ENCODE data around the gene MAD1L1.
A peak's percentile ranks its signal among the peaks of the same experiment; 100 is the strongest.

MAD1L1 gene

GRCh38 chr7:2081526-2082135, 151.1 kb downstream of the MAD1L1 start:
- Histone ChIP-seq H3K4me3 (ENCODE audit: low read length in 2 of 2) (no peak overlapping the region), H3K9me3 (ENCODE audit: control insufficient read depth in 2 of 2, low read length in 2 of 2) (no peaks in the 10 kb centered on the region), H3K4me1 (ENCODE audit: control insufficient read depth in 2 of 2, insufficient read depth in 2 of 2, low read length in 2 of 2) (peaks cover 3 to 6% of the 10 kb centered on the region in 2 donors), H3K9ac (ENCODE audit: low read depth in 1 of 2, low read length in 2 of 2) (no peak overlapping the region), H3K27ac (ENCODE audit: low read depth in 2 of 2, low read length in 2 of 2) (no peak overlapping the region), H3K36me3 (ENCODE audit: control insufficient read depth in 2 of 2, insufficient read depth in 2 of 2, low read length in 2 of 2) (peaks cover 3 to 4% of the 10 kb centered on the region in 2 donors), H3K27me3 (ENCODE audit: control insufficient read depth in 2 of 2, insufficient read depth in 2 of 2, low read length in 2 of 2) (no peaks in the 10 kb centered on the region)

- Histone ChIP-seq H3K27ac (ENCODE audit: low read depth in 2 of 2, low read length in 2 of 2) (no peak overlapping the region), H3K9ac (ENCODE audit: low read depth in 1 of 2, low read length in 2 of 2) (no peak overlapping the region), H3K36me3 (ENCODE audit: control insufficient read depth in 2 of 2, insufficient read depth in 2 of 2, low read length in 2 of 2) (peaks cover 5 to 6% of the 10 kb centered on the region in 2 donors), H3K9me3 (ENCODE audit: control insufficient read depth in 2 of 2, low read length in 2 of 2) (no peaks in the 10 kb centered on the region), H3K27me3 (ENCODE audit: control insufficient read depth in 2 of 2, insufficient read depth in 2 of 2, low read length in 2 of 2) (no peaks in the 10 kb centered on the region), H3K4me1 (ENCODE audit: control insufficient read depth in 2 of 2, insufficient read depth in 2 of 2, low read length in 2 of 2) (peaks cover 3 to 6% of the 10 kb centered on the region in 2 donors), H3K4me3 (ENCODE audit: low read length in 2 of 2) (no peak overlapping the region)
Measured at GRCh38 chr7:2080477-2080876, 152.3 kb downstream of the MAD1L1 start.

GRCh38 chr7:2080060-2080387, 152.7 kb downstream of the MAD1L1 start:
- Histone ChIP-seq H3K4me1 (ENCODE audit: control insufficient read depth in 2 of 2, insufficient read depth in 2 of 2, low read length in 2 of 2) (peaks cover 3 to 6% of the 10 kb centered on the region in 2 donors), H3K4me3 (ENCODE audit: low read length in 2 of 2) (peak overlapping the region in 1 of 2 donors; percentile 37), H3K27me3 (ENCODE audit: control insufficient read depth in 2 of 2, insufficient read depth in 2 of 2, low read length in 2 of 2) (no peaks in the 10 kb centered on the region), H3K36me3 (ENCODE audit: control insufficient read depth in 2 of 2, insufficient read depth in 2 of 2, low read length in 2 of 2) (peaks cover 5 to 6% of the 10 kb centered on the region in 2 donors), H3K9me3 (ENCODE audit: control insufficient read depth in 2 of 2, low read length in 2 of 2) (no peaks in the 10 kb centered on the region), H3K27ac (ENCODE audit: low read depth in 2 of 2, low read length in 2 of 2) (peak overlapping the region; percentile 49 to 63), H3K9ac (ENCODE audit: low read depth in 1 of 2, low read length in 2 of 2) (peak overlapping the region; percentile 24 to 52)

- H3K27ac ChIP-seq (ENCODE audit: low read depth in 2 of 2, low read length in 2 of 2) = peak overlapping the region; percentile 49 to 63
- H3K27me3 ChIP-seq (ENCODE audit: control insufficient read depth in 2 of 2, insufficient read depth in 2 of 2, low read length in 2 of 2) = no peaks in the 10 kb centered on the region
- H3K9ac ChIP-seq (ENCODE audit: low read depth in 1 of 2, low read length in 2 of 2) = peak overlapping the region; percentile 24 to 52
- H3K36me3 ChIP-seq (ENCODE audit: control insufficient read depth in 2 of 2, insufficient read depth in 2 of 2, low read length in 2 of 2) = peaks cover 5 to 6% of the 10 kb centered on the region in 2 donors
- no peaks in the 10 kb centered on the region for H3K9me3 ChIP-seq (ENCODE audit: control insufficient read depth in 2 of 2, low read length in 2 of 2)
- peaks cover 3 to 6% of the 10 kb centered on the region in 2 donors for H3K4me1 ChIP-seq (ENCODE audit: control insufficient read depth in 2 of 2, insufficient read depth in 2 of 2, low read length in 2 of 2)
- H3K4me3 ChIP-seq (ENCODE audit: low read length in 2 of 2) = peak overlapping the region in 1 of 2 donors; percentile 37
Measured at GRCh38 chr7:2079332-2080059, 153.2 kb downstream of the MAD1L1 start.

- no peak overlapping the region for H3K4me3 ChIP-seq (ENCODE audit: low read length in 2 of 2)
- H3K36me3 ChIP-seq (ENCODE audit: control insufficient read depth in 2 of 2, insufficient read depth in 2 of 2, low read length in 2 of 2) = peaks cover 4 to 6% of the 10 kb centered on the region in 2 donors
- no peak overlapping the region for H3K27ac ChIP-seq (ENCODE audit: low read depth in 2 of 2, low read length in 2 of 2)
- peaks cover 3 to 6% of the 10 kb centered on the region in 2 donors for H3K4me1 ChIP-seq (ENCODE audit: control insufficient read depth in 2 of 2, insufficient read depth in 2 of 2, low read length in 2 of 2)
- H3K9me3 ChIP-seq (ENCODE audit: control insufficient read depth in 2 of 2, low read length in 2 of 2) = no peaks in the 10 kb centered on the region
- no peak overlapping the region for H3K9ac ChIP-seq (ENCODE audit: low read depth in 1 of 2, low read length in 2 of 2)
- H3K27me3 ChIP-seq (ENCODE audit: control insufficient read depth in 2 of 2, insufficient read depth in 2 of 2, low read length in 2 of 2) = no peaks in the 10 kb centered on the region
Measured at GRCh38 chr7:2078899-2079298, 153.8 kb downstream of the MAD1L1 start.

GRCh38 chr7:2076649-2077064, 156.1 kb downstream of the MAD1L1 start:
- peaks cover 3 to 6% of the 10 kb centered on the region in 2 donors for H3K36me3 ChIP-seq (ENCODE audit: control insufficient read depth in 2 of 2, insufficient read depth in 2 of 2, low read length in 2 of 2)
- H3K4me1 ChIP-seq (ENCODE audit: control insufficient read depth in 2 of 2, insufficient read depth in 2 of 2, low read length in 2 of 2) = peaks cover 3 to 6% of the 10 kb centered on the region in 2 donors
- no peak overlapping the region for H3K27ac ChIP-seq (ENCODE audit: low read depth in 2 of 2, low read length in 2 of 2)
- H3K9me3 ChIP-seq (ENCODE audit: control insufficient read depth in 2 of 2, low read length in 2 of 2) = no peaks in the 10 kb centered on the region
- no peak overlapping the region for H3K9ac ChIP-seq (ENCODE audit: low read depth in 1 of 2, low read length in 2 of 2)
- no peaks in the 10 kb centered on the region for H3K27me3 ChIP-seq (ENCODE audit: control insufficient read depth in 2 of 2, insufficient read depth in 2 of 2, low read length in 2 of 2)
- no peak overlapping the region for H3K4me3 ChIP-seq (ENCODE audit: low read length in 2 of 2)

GRCh38 chr7:2075811-2076210, 156.9 kb downstream of the MAD1L1 start:
- no peaks in the 10 kb centered on the region for H3K9me3 ChIP-seq (ENCODE audit: control insufficient read depth in 2 of 2, low read length in 2 of 2)
- H3K27me3 ChIP-seq (ENCODE audit: control insufficient read depth in 2 of 2, insufficient read depth in 2 of 2, low read length in 2 of 2) = no peaks in the 10 kb centered on the region
- no peak overlapping the region for H3K27ac ChIP-seq (ENCODE audit: low read depth in 2 of 2, low read length in 2 of 2)
- H3K36me3 ChIP-seq (ENCODE audit: control insufficient read depth in 2 of 2, insufficient read depth in 2 of 2, low read length in 2 of 2) = peaks cover 3 to 6% of the 10 kb centered on the region in 2 donors
- H3K4me3 ChIP-seq (ENCODE audit: low read length in 2 of 2) = no peak overlapping the region
- H3K9ac ChIP-seq (ENCODE audit: low read depth in 1 of 2, low read length in 2 of 2) = no peak overlapping the region
- H3K4me1 ChIP-seq (ENCODE audit: control insufficient read depth in 2 of 2, insufficient read depth in 2 of 2, low read length in 2 of 2) = peaks cover 3 to 6% of the 10 kb centered on the region in 2 donors

GRCh38 chr7:2074691-2075090, 158.1 kb downstream of the MAD1L1 start:
- no peak overlapping the region for H3K27ac ChIP-seq (ENCODE audit: low read depth in 2 of 2, low read length in 2 of 2)
- H3K9ac ChIP-seq (ENCODE audit: low read depth in 1 of 2, low read length in 2 of 2) = no peak overlapping the region
- peaks cover 3 to 6% of the 10 kb centered on the region in 2 donors for H3K36me3 ChIP-seq (ENCODE audit: control insufficient read depth in 2 of 2, insufficient read depth in 2 of 2, low read length in 2 of 2)
- no peaks in the 10 kb centered on the region for H3K9me3 ChIP-seq (ENCODE audit: control insufficient read depth in 2 of 2, low read length in 2 of 2)
- peaks cover 3 to 6% of the 10 kb centered on the region in 2 donors for H3K4me1 ChIP-seq (ENCODE audit: control insufficient read depth in 2 of 2, insufficient read depth in 2 of 2, low read length in 2 of 2)
- H3K4me3 ChIP-seq (ENCODE audit: low read length in 2 of 2) = no peak overlapping the region
- H3K27me3 ChIP-seq (ENCODE audit: control insufficient read depth in 2 of 2, insufficient read depth in 2 of 2, low read length in 2 of 2) = no peaks in the 10 kb centered on the region

GRCh38 chr7:2072798-2073197, 159.9 kb downstream of the MAD1L1 start:
- no peak overlapping the region for H3K27ac ChIP-seq (ENCODE audit: low read depth in 2 of 2, low read length in 2 of 2)
- no peaks in the 10 kb centered on the region for H3K27me3 ChIP-seq (ENCODE audit: control insufficient read depth in 2 of 2, insufficient read depth in 2 of 2, low read length in 2 of 2)
- peaks cover 6 to 9% of the 10 kb centered on the region in 2 donors for H3K36me3 ChIP-seq (ENCODE audit: control insufficient read depth in 2 of 2, insufficient read depth in 2 of 2, low read length in 2 of 2)
- H3K4me3 ChIP-seq (ENCODE audit: low read length in 2 of 2) = no peak overlapping the region
- H3K9me3 ChIP-seq (ENCODE audit: control insufficient read depth in 2 of 2, low read length in 2 of 2) = no peaks in the 10 kb centered on the region
- H3K4me1 ChIP-seq (ENCODE audit: control insufficient read depth in 2 of 2, insufficient read depth in 2 of 2, low read length in 2 of 2) = no peaks in the 10 kb centered on the region
- no peak overlapping the region for H3K9ac ChIP-seq (ENCODE audit: low read depth in 1 of 2, low read length in 2 of 2)

GRCh38 chr7:2072042-2072441, 160.7 kb downstream of the MAD1L1 start:
- H3K4me3 ChIP-seq (ENCODE audit: low read length in 2 of 2) = no peak overlapping the region
- no peaks in the 10 kb centered on the region for H3K9me3 ChIP-seq (ENCODE audit: control insufficient read depth in 2 of 2, low read length in 2 of 2)
- no peaks in the 10 kb centered on the region for H3K4me1 ChIP-seq (ENCODE audit: control insufficient read depth in 2 of 2, insufficient read depth in 2 of 2, low read length in 2 of 2)
- peaks cover 6 to 9% of the 10 kb centered on the region in 2 donors for H3K36me3 ChIP-seq (ENCODE audit: control insufficient read depth in 2 of 2, insufficient read depth in 2 of 2, low read length in 2 of 2)
- no peak overlapping the region for H3K27ac ChIP-seq (ENCODE audit: low read depth in 2 of 2, low read length in 2 of 2)
- H3K9ac ChIP-seq (ENCODE audit: low read depth in 1 of 2, low read length in 2 of 2) = no peak overlapping the region
- H3K27me3 ChIP-seq (ENCODE audit: control insufficient read depth in 2 of 2, insufficient read depth in 2 of 2, low read length in 2 of 2) = no peaks in the 10 kb centered on the region

Data from mucosa of rectum (tissue), 2 donors.